Osteoblast (primary cell): ENCODE results near the gene SHD. TPM values are rescaled to one million over a fixed set of nuclear protein-coding genes. Genes with fewer than 3 reads are reported as not detected.

Source experiments
- DNase-seq: peaks from one replicate; pipeline ENCODE4 v3.0.0; 2011; ENCODE audit warnings: low spot score, mixed read lengths; ENCODE audit not compliant: insufficient read length; ENCODE audit errors: missing footprints
- H2AFZ ChIP-seq: 2 replicates; pipeline ENCODE4 v1.6.0; 2011; ENCODE audit warnings: mild to moderate bottlenecking, low read length
- H3K27ac ChIP-seq: 2 replicates; pipeline ENCODE4 v1.5.1; 2011; ENCODE audit warnings: mild to moderate bottlenecking, low read depth, low read length, moderate library complexity
- H3K27me3 ChIP-seq: 2 replicates; pipeline ENCODE4 v1.6.0; 2012; ENCODE audit warnings: mild to moderate bottlenecking, control low read depth, inconsistent platforms, low read length, moderate library complexity; ENCODE audit not compliant: insufficient read depth
- H3K36me3 ChIP-seq: 2 replicates; pipeline ENCODE4 v1.5.1; 2011; ENCODE audit warnings: mild to moderate bottlenecking, low read length, control low read depth, moderate library complexity; ENCODE audit not compliant: insufficient read depth
- H3K4me1 ChIP-seq: 2 replicates; pipeline ENCODE4 v1.5.1; 2011; ENCODE audit warnings: mild to moderate bottlenecking, low read length, control low read depth, moderate library complexity; ENCODE audit not compliant: insufficient read depth
- H3K4me2 ChIP-seq: 2 replicates; pipeline ENCODE4 v1.6.0; 2011; ENCODE audit warnings: mild to moderate bottlenecking, low read length; ENCODE audit not compliant: insufficient read depth
- H3K4me3 ChIP-seq: fragments of 200-600 bp; sonication (generic); 3 replicates; pipeline ENCODE4 v1.5.1; 2012; ENCODE audit warnings: mild to moderate bottlenecking, low read length, inconsistent platforms; ENCODE audit not compliant: insufficient read depth
- H3K79me2 ChIP-seq: 2 replicates; pipeline ENCODE4 v1.6.0; 2012; ENCODE audit warnings: mild to moderate bottlenecking, low read length, control low read depth, inconsistent platforms; ENCODE audit not compliant: insufficient read depth
- H3K9me3 ChIP-seq: 2 replicates; pipeline ENCODE4 v1.5.1; 2011; ENCODE audit warnings: low read depth, low read length, control low read depth
- H4K20me1 ChIP-seq: 2 replicates; pipeline ENCODE4 v1.6.0; 2012; ENCODE audit warnings: mild to moderate bottlenecking, low read length, control low read depth; ENCODE audit not compliant: insufficient read depth
- CTCF ChIP-seq: IDR thresholded peaks from 2 replicates; pipeline ENCODE4 v1.5.1; 2011; ENCODE audit warnings: mild to moderate bottlenecking, low read depth, low read length, moderate library complexity; ENCODE audit errors: extremely low read depth
- total RNA-seq: library from RNA; depleted of rRNA; stranded (reverse); fragments of >200 nt; gene quantifications from 2 replicates; pipeline ENCODE4 v1.2.3, GENCODE V29; 2012

SHD gene
- total RNA-seq, 1 donor, result not detected

- Histone ChIP-seq H3K4me2 (no peak overlapping the region), H3K27ac (no peak overlapping the region), H2AFZ (no peak overlapping the region), H3K9me3 (no peaks in the 10 kb centered on the region), H4K20me1 (no peaks in the 10 kb centered on the region), H3K27me3 (peaks cover 10% of the 10 kb centered on the region), H3K4me3 (no peak overlapping the region), H3K4me1 (peaks cover 5% of the 10 kb centered on the region), H3K79me2 (no peaks in the 10 kb centered on the region), H3K36me3 (no peaks in the 10 kb centered on the region)
- DNase-seq, result peak; percentile 56
- no peak for TF ChIP-seq CTCF
These were observed 50.8 kb downstream of the SHD start for GRCh38 chr19:4329858-4330257.

GRCh38 chr19:4334929-4335570 lies 56.0 kb downstream of the SHD start:
- no peaks in the 10 kb centered on the region for H3K36me3 ChIP-seq
- H3K79me2 ChIP-seq, result no peaks in the 10 kb centered on the region
- no peak overlapping the region for H2AFZ ChIP-seq
- no peaks in the 10 kb centered on the region for H4K20me1 ChIP-seq
- no peaks in the 10 kb centered on the region for H3K27me3 ChIP-seq
- TF ChIP-seq CTCF, result no peak
- H3K9me3 ChIP-seq, result no peaks in the 10 kb centered on the region
- no peak overlapping the region for H3K4me2 ChIP-seq
- peaks cover 5% of the 10 kb centered on the region for H3K4me1 ChIP-seq
- H3K27ac ChIP-seq, result no peak overlapping the region
- DNase-seq, result no peak
- H3K4me3 ChIP-seq, result no peak overlapping the region

- TF ChIP-seq CTCF, result no peak
- H2AFZ ChIP-seq, result peak overlapping the region; percentile 96
- peak; percentile 52 for DNase-seq
- peak overlapping the region; percentile 96 for H3K4me2 ChIP-seq
- H3K9me3 ChIP-seq, result no peaks in the 10 kb centered on the region
- no peaks in the 10 kb centered on the region for H3K79me2 ChIP-seq
- no peaks in the 10 kb centered on the region for H4K20me1 ChIP-seq
- H3K27me3 ChIP-seq, result no peaks in the 10 kb centered on the region
- H3K27ac ChIP-seq, result no peak overlapping the region
- H3K4me3 ChIP-seq, result peak overlapping the region; percentile 72
- peaks cover 12% of the 10 kb centered on the region for H3K4me1 ChIP-seq
- H3K36me3 ChIP-seq, result no peaks in the 10 kb centered on the region
These were observed 58.9 kb downstream of the SHD start for GRCh38 chr19:4337906-4338440.

GRCh38 chr19:4338441-4339355 lies 59.6 kb downstream of the SHD start, which contains the start of gene STAP2:
TSS of gene STAP2 (minus strand) at chr19:4338827. CDS start at chr19:4338753, 74 bp downstream.
- no peaks in the 10 kb centered on the region for H3K27me3 ChIP-seq
- H2AFZ ChIP-seq, result peak within 1 kb of the TSS; percentile 96
- no peak for TF ChIP-seq CTCF
- DNase-seq, result peak; percentile 43
- no peaks in the 10 kb centered on the region for H4K20me1 ChIP-seq
- no peaks in the 10 kb centered on the region for H3K36me3 ChIP-seq
- H3K4me1 ChIP-seq, result peaks cover 14% of the 10 kb centered on the region
- peak within 1 kb of the TSS; percentile 72 for H3K4me3 ChIP-seq
- peak within 1 kb of the TSS; percentile 96 for H3K4me2 ChIP-seq
- no peaks in the 10 kb centered on the region for H3K9me3 ChIP-seq
- no peak within 1 kb of the TSS for H3K27ac ChIP-seq
- H3K79me2 ChIP-seq, result no peaks in the 10 kb centered on the region
